B cell (primary cell): Measurements from ENCODE around the gene CDK13. TPM values are rescaled to one million over a fixed set of nuclear protein-coding genes. Genes with fewer than 3 reads are reported as not detected.

Experiments
- ATAC-seq: fragments of 200-7000 bp; cut with Tn5 transposase; one replicate; pipeline ENCODE4 v1.10.0; 2021; ENCODE audit warnings: low read depth, mild to moderate bottlenecking, moderate number of reproducible peaks, moderate library complexity
- CTCF ChIA-PET: fragments of 350-600 bp; sonication (Branson Sonifier 250); formaldehyde crosslinking; loops from one replicate; lab custom pipeline; 2021; ENCODE audit warnings: antibody characterized with exemption, inconsistent platforms; lab: Charles Lee
- POLR2A ChIA-PET: fragments of 350-600 bp; sonication (Branson Sonifier 250); formaldehyde crosslinking; loops from one replicate; lab custom pipeline; 2021; ENCODE audit warnings: antibody characterized with exemption; lab: Charles Lee
- DNase-seq: peaks from one replicate; pipeline ENCODE4 v3.0.0; 2013
- H2AFZ ChIP-seq: 2 replicates; pipeline ENCODE4 v1.6.1; 2012; ENCODE audit warnings: mild to moderate bottlenecking, low read depth, low read length; ENCODE audit not compliant: insufficient read depth, poor library complexity, severe bottlenecking
- H3K27ac ChIP-seq, 2 donors: 1 replicate in 1 of 2; 2 replicates in 1 of 2; pipeline ENCODE4 v1.5.1; 2012 to 2013; ENCODE audit warnings: low read length in 2 of 2, mild to moderate bottlenecking in 2 of 2, moderate library complexity in 1 of 2
- H3K27me3 ChIP-seq, 4 experiments: fragments of 200-600 bp in 1 of 4; sonication (generic) in 1 of 4; replicated peaks in 1 of 4; 1 replicate in 2 of 4; 2 replicates in 2 of 4; pipeline versions ENCODE4 v1.6.1 to v1.7.0; 2013 to 2016; ENCODE audit warnings: low read length in 3 of 4, mild to moderate bottlenecking in 2 of 4, mixed read lengths in 1 of 4, moderate library complexity in 1 of 4; ENCODE audit not compliant: insufficient read depth in 4 of 4, control insufficient read depth in 3 of 4; ENCODE audit errors: control extremely low read depth in 1 of 4
- H3K36me3 ChIP-seq, 2 experiments: replicated peaks in 1 of 2; 1 replicate in 1 of 2; 2 replicates in 1 of 2; pipeline versions ENCODE4 v1.6.1 to v1.7.1; 2013; ENCODE audit warnings: low read length in 1 of 2; ENCODE audit not compliant: insufficient read depth in 2 of 2, control insufficient read depth in 1 of 2; ENCODE audit errors: control extremely low read depth in 1 of 2, extremely low read depth in 1 of 2
- H3K4me1 ChIP-seq, 2 donors: fragments of 200-600 bp in 1 of 2; sonication (generic) in 1 of 2; 1 replicate in 1 of 2; 2 replicates in 1 of 2; pipeline versions ENCODE4 v1.5.1 to v1.6.1; 2013 to 2017; ENCODE audit warnings: low read length in 2 of 2; ENCODE audit not compliant: control insufficient read depth in 2 of 2, insufficient read depth in 2 of 2
- H3K4me2 ChIP-seq: replicated peaks from 2 replicates; pipeline ENCODE3; 2012; ENCODE audit warnings: mild to moderate bottlenecking, low read depth, low read length; ENCODE audit not compliant: poor library complexity, severe bottlenecking
- H3K4me3 ChIP-seq, 5 experiments: fragments of 200-600 bp in 1 of 5; sonication (generic) in 1 of 5; 1 replicate in 3 of 5; 2 replicates in 2 of 5; pipeline versions ENCODE4 v1.5.1 to v1.7.0; 2011 to 2016; ENCODE audit warnings: low read length in 4 of 5, mild to moderate bottlenecking in 4 of 5, low read depth in 2 of 5, control low read depth in 1 of 5, moderate library complexity in 1 of 5; ENCODE audit not compliant: insufficient read depth in 1 of 5; ENCODE audit errors: control extremely low read depth in 1 of 5, extremely low read depth in 1 of 5
- H3K79me2 ChIP-seq: fragments of 200-600 bp; sonication (generic); one replicate; pipeline ENCODE4 v1.6.0; 2016; ENCODE audit warnings: low read length; ENCODE audit not compliant: control insufficient read depth, insufficient read depth
- H3K9ac ChIP-seq: fragments of 200-600 bp; sonication (generic); 2 replicates; pipeline ENCODE4 v1.6.1; 2017; ENCODE audit warnings: mild to moderate bottlenecking, low read length, moderate library complexity
- H3K9me3 ChIP-seq, 3 donors: one replicate each; pipeline versions ENCODE4 v1.6.1 to v1.7.1; 2013; ENCODE audit warnings: low read length in 2 of 3; ENCODE audit not compliant: control insufficient read depth in 2 of 3, insufficient read depth in 1 of 3; ENCODE audit errors: control extremely low read depth in 1 of 3
- H4K20me1 ChIP-seq: 2 replicates; pipeline ENCODE4 v1.6.0; 2012; ENCODE audit warnings: mild to moderate bottlenecking, low read length; ENCODE audit not compliant: insufficient read depth, control insufficient read depth, poor library complexity, severe bottlenecking
- H3K27ac Mint-ChIP-seq: one replicate; pipeline ENCODE4 v1.8.0; 2021; ENCODE audit warnings: mixed read lengths
- H3K27me3 Mint-ChIP-seq: one replicate; pipeline ENCODE4 v1.8.0; 2021; ENCODE audit warnings: mixed read lengths
- H3K4me1 Mint-ChIP-seq: one replicate; pipeline ENCODE4 v1.8.0; 2021; ENCODE audit warnings: mixed read lengths
- H3K4me3 Mint-ChIP-seq: one replicate; pipeline ENCODE4 v1.8.0; 2021; ENCODE audit warnings: mixed read lengths
- H3K9me3 Mint-ChIP-seq: one replicate; pipeline ENCODE4 v1.8.0; 2022; ENCODE audit warnings: mixed read lengths; ENCODE audit not compliant: insufficient read depth
- CTCF ChIP-seq: fragments of 200-600 bp; IDR thresholded peaks from one replicate; pipeline ENCODE4 v1.8.0; 2022; ENCODE audit warnings: antibody characterized with exemption, mild to moderate bottlenecking
- EZH2 ChIP-seq: IDR thresholded peaks from 2 replicates; pipeline ENCODE4 v1.6.1; 2012; ENCODE audit warnings: borderline replicate concordance, low read depth, mild to moderate bottlenecking, moderate library complexity, low read length; ENCODE audit not compliant: insufficient read depth, poor library complexity, severe bottlenecking
- WGBS: methylation state at CpG from one replicate; pipeline ENCODE4 v1.1.5; 2013; ENCODE audit warnings: missing lambda C conversion rate; ENCODE audit not compliant: insufficient coverage; 5-methylcytosine and 5-hydroxymethylcytosine counted together
- intact Hi-C: fragments of 100-400 bp; cut with micrococcal nuclease; formaldehyde crosslinking; loops from one replicate; pipeline ENCODE4 v1.10.0; 2022
- polyA plus RNA-seq: library from polyadenylated mRNA; depleted of rRNA; stranded (reverse); fragments of >200 nt; gene quantifications from 2 replicates; pipeline ENCODE4 v1.2.3, GENCODE V29; 2012
- total RNA-seq, 2 donors: library from RNA; stranded (reverse); fragments of 120-200 nt in 1 of 2; gene quantifications; 1 replicate in 1 of 2; 2 replicates in 1 of 2; pipeline versions ENCODE4 v1.2.3 to v1.2.4, GENCODE V29; 2013 to 2022

Gene CDK13
- total and polyA plus RNA-seq, 2 donors (not counting 1 experiment from before 2014, with no cell fraction given): 56.1 to 146 TPM

DNA sequence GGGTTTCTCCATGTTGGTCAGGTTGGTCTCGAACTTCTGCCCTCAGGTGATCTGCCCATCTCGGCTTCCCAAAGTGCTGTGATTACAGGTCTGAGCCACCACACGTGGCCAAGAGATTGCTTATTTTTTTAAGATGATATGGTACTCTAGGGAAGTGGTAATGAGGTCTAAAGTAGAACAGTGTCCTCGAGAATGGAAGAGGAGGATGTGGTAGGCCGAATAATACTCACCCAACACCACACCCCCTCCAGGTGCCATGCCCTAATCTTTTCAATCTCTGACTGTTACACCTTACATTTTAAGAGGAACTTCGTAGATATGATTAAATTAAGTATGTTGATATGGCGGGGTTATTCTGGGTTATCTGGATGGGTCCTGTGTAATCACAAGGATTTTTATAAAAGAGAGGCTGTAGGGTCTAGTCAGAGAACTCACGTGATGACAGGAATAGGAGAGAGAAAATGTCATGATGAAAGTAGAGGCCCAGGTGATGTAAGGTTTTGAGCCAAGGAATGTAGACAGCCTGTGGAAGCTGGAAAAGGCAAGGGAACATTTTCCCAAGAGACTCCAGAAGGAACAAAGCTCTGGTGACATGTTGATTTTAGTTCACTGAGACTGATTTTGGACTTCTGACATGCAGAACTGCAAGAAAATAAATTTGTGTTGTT is 29.5 kb downstream of the CDK13 start:
- Histone ChIP-seq H3K27me3 (no peaks in the 10 kb centered on the region), H3K4me2 (peak overlapping the region; percentile 65), H3K4me1 (peaks cover 52 to 57% of the 10 kb centered on the region in 2 donors), H3K27ac (peak overlapping the region in 1 of 2 donors; percentile 40), H3K9me3 (no peaks in the 10 kb centered on the region), H3K79me2 (peaks cover 87% of the 10 kb centered on the region), H4K20me1 (peaks cover 51% of the 10 kb centered on the region), H3K9ac (no peak overlapping the region), H2AFZ (no peak overlapping the region), H3K4me3 (no peak overlapping the region), H3K36me3 (no peaks in the 10 kb centered on the region)
- TF ChIP-seq CTCF: no peak
- TF ChIP-seq EZH2: no peak
- CTCF ChIA-PET: interaction anchor here (1.4 to 2.5 kb wide), 3 partner anchors 22 to 73 kb away, joined by 4 to 9 read pairs (median 6); partner anchors contain the start of gene CDK13
- POLR2A ChIA-PET: no interaction called here
- ATAC-seq (no peak), DNase-seq (no peak)
- Mint-ChIP-seq H3K27ac (no peak overlapping the region), H3K27me3 (no peaks in the 10 kb centered on the region), H3K9me3 (no peaks in the 10 kb centered on the region), H3K4me3 (no peak overlapping the region), H3K4me1 (peaks cover 30% of the 10 kb centered on the region)
- intact Hi-C loops: no loop called here
- 90% methylated on average over 5 of the region's 8 CpGs for WGBS

DNA sequence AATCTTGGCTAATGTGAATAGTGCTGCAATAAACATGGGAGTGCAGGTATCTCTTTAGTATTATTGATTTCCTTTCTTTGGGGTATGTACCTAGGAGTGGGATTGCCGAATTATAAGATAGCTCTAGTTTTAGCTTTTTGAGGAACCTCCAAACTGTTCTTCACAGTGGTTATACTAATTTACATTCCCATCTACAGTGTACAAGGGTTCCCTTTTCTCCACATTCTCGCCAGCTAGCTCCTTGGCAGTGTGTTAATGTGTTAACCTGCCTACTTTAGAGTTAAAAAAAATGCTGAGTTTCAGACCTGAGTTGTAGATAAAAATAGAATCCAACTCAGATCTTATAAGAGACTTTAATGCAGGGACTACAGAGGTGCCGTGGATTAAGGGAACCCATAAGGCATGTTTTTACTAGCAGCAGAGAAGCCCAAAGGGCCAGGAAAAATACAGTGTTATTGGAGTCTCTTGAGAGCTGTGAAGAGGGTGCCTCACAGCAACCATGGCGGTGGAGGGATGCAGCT is 35.4 kb downstream of the CDK13 start:
- Histone ChIP-seq H2AFZ (no peak overlapping the region), H3K36me3 (peaks cover 1 to 8% of the 10 kb centered on the region in 2 experiments), H3K9ac (no peak overlapping the region), H3K27ac (peak overlapping the region in 1 of 2 donors; percentile 30), H3K4me1 (peaks cover 14 to 15% of the 10 kb centered on the region in 2 donors), H3K4me2 (peak overlapping the region; percentile 30), H4K20me1 (peaks cover 68% of the 10 kb centered on the region), H3K79me2 (peaks cover 84% of the 10 kb centered on the region), H3K4me3 (no peak overlapping the region), H3K9me3 (no peaks in the 10 kb centered on the region), H3K27me3 (no peaks in the 10 kb centered on the region)
- H3K4me3 Mint-ChIP-seq: peak overlapping the region; percentile 8
- intact Hi-C loops: no loop called here
- CTCF ChIA-PET: interaction anchor here (1.2 kb wide), 1 partner anchor 29 kb away, joined by 3 read pairs; no protein-coding TSS in a partner anchor
- ATAC-seq (no peak), DNase-seq (no peak)
- POLR2A ChIA-PET: interaction anchor here (1.2 kb wide), 1 partner anchor 29 kb away, joined by 3 read pairs; no protein-coding TSS in a partner anchor
- no peak for TF ChIP-seq EZH2
- no peak for TF ChIP-seq CTCF
- peak overlapping the region; percentile 43 for H3K27ac Mint-ChIP-seq
- H3K4me1 Mint-ChIP-seq: peaks cover 51% of the 10 kb centered on the region
- no peaks in the 10 kb centered on the region for H3K9me3 Mint-ChIP-seq
- H3K27me3 Mint-ChIP-seq: no peaks in the 10 kb centered on the region
- 100% methylated on average over 1 of the region's 4 CpGs for WGBS
